Astrocyte (in vitro differentiated cells and primary cell): ENCODE measurements around the gene AJAP1.

Experiments used
- EZH2 ChIP-seq: IDR thresholded peaks from 2 replicates; pipeline ENCODE4 v1.6.1; 2012; ENCODE audit warnings: mild to moderate bottlenecking, low read length, inconsistent platforms; ENCODE audit not compliant: insufficient read depth
- TF ChIP-seq, protein P1 (sequence below): IDR thresholded peaks from 2 replicates; pipeline ENCODE4 v1.5.1; 2011; ENCODE audit warnings: low read depth, mild to moderate bottlenecking, inconsistent platforms, low read length, moderate library complexity; ENCODE audit not compliant: insufficient read depth

DNA sequence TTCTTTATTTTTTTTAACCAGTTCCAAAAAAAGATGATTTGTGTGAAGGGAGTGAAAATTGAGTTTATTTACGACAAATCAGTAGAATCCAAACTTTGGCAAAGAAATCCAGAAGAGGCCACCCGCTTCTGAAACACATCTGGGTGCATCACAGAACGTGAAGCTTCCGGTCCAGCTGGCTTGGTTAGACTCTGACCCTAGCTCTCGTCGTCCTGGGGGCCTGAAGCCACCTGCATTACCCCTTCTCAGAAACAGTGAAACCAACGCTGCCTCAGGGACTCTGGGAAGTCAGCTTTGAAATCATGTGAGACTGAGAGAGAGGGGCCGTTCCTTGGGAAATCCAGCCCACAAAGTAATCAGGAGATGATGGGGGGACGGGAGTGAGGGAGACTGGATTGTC, 21.8 kb downstream of the AJAP1 start:
- TF ChIP-seq, protein P1, sequence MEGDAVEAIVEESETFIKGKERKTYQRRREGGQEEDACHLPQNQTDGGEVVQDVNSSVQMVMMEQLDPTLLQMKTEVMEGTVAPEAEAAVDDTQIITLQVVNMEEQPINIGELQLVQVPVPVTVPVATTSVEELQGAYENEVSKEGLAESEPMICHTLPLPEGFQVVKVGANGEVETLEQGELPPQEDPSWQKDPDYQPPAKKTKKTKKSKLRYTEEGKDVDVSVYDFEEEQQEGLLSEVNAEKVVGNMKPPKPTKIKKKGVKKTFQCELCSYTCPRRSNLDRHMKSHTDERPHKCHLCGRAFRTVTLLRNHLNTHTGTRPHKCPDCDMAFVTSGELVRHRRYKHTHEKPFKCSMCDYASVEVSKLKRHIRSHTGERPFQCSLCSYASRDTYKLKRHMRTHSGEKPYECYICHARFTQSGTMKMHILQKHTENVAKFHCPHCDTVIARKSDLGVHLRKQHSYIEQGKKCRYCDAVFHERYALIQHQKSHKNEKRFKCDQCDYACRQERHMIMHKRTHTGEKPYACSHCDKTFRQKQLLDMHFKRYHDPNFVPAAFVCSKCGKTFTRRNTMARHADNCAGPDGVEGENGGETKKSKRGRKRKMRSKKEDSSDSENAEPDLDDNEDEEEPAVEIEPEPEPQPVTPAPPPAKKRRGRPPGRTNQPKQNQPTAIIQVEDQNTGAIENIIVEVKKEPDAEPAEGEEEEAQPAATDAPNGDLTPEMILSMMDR, result no peak
- TF ChIP-seq EZH2, result no peak
